GM12878 (cell line): ENCODE measurements around the gene ZBTB21. TPM values are rescaled to one million over a fixed set of nuclear protein-coding genes. Genes with fewer than 3 reads are reported as not detected.

Experiments
- CHD1 ChIP-seq: IDR thresholded peaks from 2 replicates; pipeline ENCODE4 v1.6.1; 2012; ENCODE audit warnings: low read depth, low read length, improper control_type of control experiment
- CREB1 ChIP-seq: IDR thresholded peaks from 2 replicates; pipeline ENCODE4 v1.6.1; 2012; ENCODE audit warnings: low read depth, mild to moderate bottlenecking, inconsistent platforms
- IRF4 ChIP-seq: IDR thresholded peaks from 2 replicates; pipeline ENCODE4 v1.6.1; 2011; ENCODE audit warnings: low read depth, low read length
- KLF5 ChIP-seq: fragments of 450-650 bp; IDR thresholded peaks from 2 replicates; pipeline ENCODE4 v1.6.1; 2014; ENCODE audit warnings: mild to moderate bottlenecking; ENCODE audit not compliant: partially characterized antibody
- MEF2A ChIP-seq: IDR thresholded peaks from 2 replicates; pipeline ENCODE4 v1.6.1; 2011; ENCODE audit warnings: low read depth, mild to moderate bottlenecking, low read length, moderate library complexity; ENCODE audit not compliant: insufficient read depth
- MYB ChIP-seq: fragments of 150-350 bp; IDR thresholded peaks from 2 replicates; pipeline ENCODE4 v1.6.1; 2014; ENCODE audit warnings: mild to moderate bottlenecking, low read depth, low read length, borderline replicate concordance
- MYC ChIP-seq: IDR thresholded peaks from 2 replicates; pipeline ENCODE4 v1.6.1; 2011; ENCODE audit warnings: mild to moderate bottlenecking, low read length, moderate library complexity, inconsistent platforms; ENCODE audit not compliant: insufficient read depth, insufficient replicate concordance, insufficient read length, severe bottlenecking
- NR2C2 ChIP-seq: IDR thresholded peaks from 2 replicates; pipeline ENCODE4 v1.6.1; 2011; ENCODE audit warnings: borderline replicate concordance, low read depth; ENCODE audit not compliant: control insufficient read depth, insufficient read length
- NRF1 ChIP-seq: conservative IDR thresholded peaks from 2 replicates; pipeline ENCODE4 v1.6.1; 2011; ENCODE audit warnings: mild to moderate bottlenecking, low read depth, low read length, improper control_type of control experiment
- RCOR1 ChIP-seq: conservative IDR thresholded peaks from 2 replicates; pipeline ENCODE4 v1.6.1; 2012; ENCODE audit warnings: low read depth, low read length, improper control_type of control experiment
- RELA ChIP-seq: fragments of 450-650 bp; IDR thresholded peaks from 2 replicates; pipeline ENCODE4 v1.8.0; 2014; ENCODE audit warnings: borderline replicate concordance; ENCODE audit not compliant: partially characterized antibody
- SMAD5 ChIP-seq: IDR thresholded peaks from 2 replicates; pipeline ENCODE4 v1.6.1; 2016; ENCODE audit warnings: antibody characterized with exemption, low read depth
- SREBF2 ChIP-seq: IDR thresholded peaks from 2 replicates; pipeline ENCODE4 v1.6.1; 2012; ENCODE audit warnings: mild to moderate bottlenecking, low read length
- TARDBP ChIP-seq: IDR thresholded peaks from 2 replicates; pipeline ENCODE4 v1.6.1; 2016; ENCODE audit warnings: borderline replicate concordance
- polyA plus RNA-seq, 11 experiments: library from polyadenylated mRNA; depleted of rRNA in 4 of 11; unstranded in 6 of 11; stranded (reverse) in 5 of 11; fragments of >200 nt; fragmentation: Nextera tagmentation in 4 of 11; fragmentation: Illumina TruSeq in 1 of 11; extraction: Ambion mirVana in 4 of 11; extraction: Trizol in 1 of 11; gene quantifications; 1 replicate in 1 of 11; 2 replicates in 10 of 11; pipeline versions ENCODE4 v1.2.1 to v1.2.3, GENCODE V29; 2011 to 2016; ENCODE audit warnings: inconsistent platforms in 2 of 11, missing spikeins in 2 of 11, low read depth in 1 of 11
- total RNA-seq, 4 experiments: library from RNA; depleted of rRNA in 3 of 4; stranded (reverse); fragments of >200 nt in 3 of 4; fragmentation: Illumina TruSeq in 1 of 4; extraction: Trizol in 1 of 4; gene quantifications; 2 replicates each; pipeline versions ENCODE4 v1.2.1 to v1.2.3, GENCODE V29; 2013 to 2021
- TF ChIP-seq, protein P1 (sequence below): IDR thresholded peaks from 2 replicates; pipeline ENCODE4 v1.6.1; 2012; ENCODE audit warnings: improper control_type of control experiment, low read depth, low read length; ENCODE audit not compliant: insufficient replicate concordance
- TF ChIP-seq, protein P2 (sequence below): fragments of 450-650 bp; formaldehyde crosslinking; IDR thresholded peaks from 2 replicates; pipeline ENCODE4 v1.5.0; 2022; ENCODE audit warnings: mild to moderate bottlenecking, missing genetic modification characterization
- TF ChIP-seq, protein P3 (sequence below): IDR thresholded peaks from 2 replicates; pipeline ENCODE4 v1.6.1; 2011; ENCODE audit warnings: borderline replicate concordance, low read depth, mild to moderate bottlenecking, moderate library complexity, low read length; ENCODE audit not compliant: insufficient read depth, poor library complexity, severe bottlenecking
- TF ChIP-seq, protein P4 (sequence below): fragments of 450-650 bp; IDR thresholded peaks from 2 replicates; pipeline ENCODE4 v1.6.1; 2014; ENCODE audit warnings: mild to moderate bottlenecking

ZBTB21 gene
- total and polyA plus RNA-seq, 10 of the 15 experiments (the other 5 are each of a cell fraction or from before 2014, with no cell fraction given) = 1.8 to 21.6 (median 10.6) TPM

DNA sequence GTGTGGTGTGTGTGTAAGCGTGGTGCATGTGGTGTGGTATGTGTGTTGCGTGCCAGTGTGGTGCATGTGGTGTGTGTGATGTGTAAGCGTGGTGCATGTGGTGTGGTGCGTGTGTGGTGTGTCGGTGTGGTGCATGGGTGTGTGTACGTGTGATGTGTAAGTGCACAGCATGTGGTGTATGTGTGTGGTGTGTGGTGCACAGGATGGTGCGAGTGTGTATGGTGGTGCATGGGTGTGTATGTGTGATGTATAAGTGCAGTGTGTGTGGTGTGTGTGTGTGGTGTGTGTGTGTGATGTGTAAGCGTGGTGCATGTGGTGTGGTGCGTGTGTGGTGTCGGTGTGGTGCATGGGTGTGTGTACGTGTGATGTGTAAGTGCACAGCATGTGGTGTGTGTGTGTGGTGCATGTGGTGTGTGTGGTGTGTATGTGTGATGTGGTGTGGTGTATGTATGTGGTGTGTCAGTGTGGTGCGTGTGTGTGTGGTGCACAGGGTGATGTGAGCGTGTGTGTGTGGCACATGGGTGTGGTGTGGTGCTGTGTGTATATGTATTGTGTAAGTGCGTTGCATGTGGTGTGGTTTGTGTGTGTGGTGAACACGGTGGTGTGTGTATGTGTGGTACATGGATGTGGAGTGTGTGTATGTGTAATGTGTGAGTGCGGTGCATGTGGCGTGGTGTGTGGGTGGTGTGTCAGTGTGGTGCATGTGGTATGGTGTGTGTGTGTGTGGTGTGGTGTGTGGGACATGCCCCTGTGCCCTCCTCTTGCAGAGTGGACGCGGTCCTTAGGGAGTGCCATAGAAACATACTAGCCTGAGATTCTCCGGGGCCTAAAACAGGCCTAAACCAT is 55.3 kb downstream of the ZBTB21 start (continued):
- TF ChIP-seq CREB1 (no peak), NR2C2 (peak; percentile 67), RELA (no peak), NRF1 (no peak), SREBF2 (no peak), IRF4 (0 out of 2 replicates have a peak, but pooled peaks have one; percentile 5), RCOR1 (no peak), SMAD5 (no peak), KLF5 (no peak), TARDBP (0 out of 2 replicates have a peak, but pooled peaks have one; percentile 44), MEF2A (no peak), MYC (peak; percentile 47), CHD1 (no peak), MYB (no peak)
- TF ChIP-seq, protein P1, sequence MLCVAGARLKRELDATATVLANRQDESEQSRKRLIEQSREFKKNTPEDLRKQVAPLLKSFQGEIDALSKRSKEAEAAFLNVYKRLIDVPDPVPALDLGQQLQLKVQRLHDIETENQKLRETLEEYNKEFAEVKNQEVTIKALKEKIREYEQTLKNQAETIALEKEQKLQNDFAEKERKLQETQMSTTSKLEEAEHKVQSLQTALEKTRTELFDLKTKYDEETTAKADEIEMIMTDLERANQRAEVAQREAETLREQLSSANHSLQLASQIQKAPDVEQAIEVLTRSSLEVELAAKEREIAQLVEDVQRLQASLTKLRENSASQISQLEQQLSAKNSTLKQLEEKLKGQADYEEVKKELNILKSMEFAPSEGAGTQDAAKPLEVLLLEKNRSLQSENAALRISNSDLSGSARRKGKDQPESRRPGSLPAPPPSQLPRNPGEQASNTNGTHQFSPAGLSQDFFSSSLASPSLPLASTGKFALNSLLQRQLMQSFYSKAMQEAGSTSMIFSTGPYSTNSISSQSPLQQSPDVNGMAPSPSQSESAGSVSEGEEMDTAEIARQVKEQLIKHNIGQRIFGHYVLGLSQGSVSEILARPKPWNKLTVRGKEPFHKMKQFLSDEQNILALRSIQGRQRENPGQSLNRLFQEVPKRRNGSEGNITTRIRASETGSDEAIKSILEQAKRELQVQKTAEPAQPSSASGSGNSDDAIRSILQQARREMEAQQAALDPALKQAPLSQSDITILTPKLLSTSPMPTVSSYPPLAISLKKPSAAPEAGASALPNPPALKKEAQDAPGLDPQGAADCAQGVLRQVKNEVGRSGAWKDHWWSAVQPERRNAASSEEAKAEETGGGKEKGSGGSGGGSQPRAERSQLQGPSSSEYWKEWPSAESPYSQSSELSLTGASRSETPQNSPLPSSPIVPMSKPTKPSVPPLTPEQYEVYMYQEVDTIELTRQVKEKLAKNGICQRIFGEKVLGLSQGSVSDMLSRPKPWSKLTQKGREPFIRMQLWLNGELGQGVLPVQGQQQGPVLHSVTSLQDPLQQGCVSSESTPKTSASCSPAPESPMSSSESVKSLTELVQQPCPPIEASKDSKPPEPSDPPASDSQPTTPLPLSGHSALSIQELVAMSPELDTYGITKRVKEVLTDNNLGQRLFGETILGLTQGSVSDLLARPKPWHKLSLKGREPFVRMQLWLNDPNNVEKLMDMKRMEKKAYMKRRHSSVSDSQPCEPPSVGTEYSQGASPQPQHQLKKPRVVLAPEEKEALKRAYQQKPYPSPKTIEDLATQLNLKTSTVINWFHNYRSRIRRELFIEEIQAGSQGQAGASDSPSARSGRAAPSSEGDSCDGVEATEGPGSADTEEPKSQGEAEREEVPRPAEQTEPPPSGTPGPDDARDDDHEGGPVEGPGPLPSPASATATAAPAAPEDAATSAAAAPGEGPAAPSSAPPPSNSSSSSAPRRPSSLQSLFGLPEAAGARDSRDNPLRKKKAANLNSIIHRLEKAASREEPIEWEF = no peak
- TF ChIP-seq, protein P2, sequence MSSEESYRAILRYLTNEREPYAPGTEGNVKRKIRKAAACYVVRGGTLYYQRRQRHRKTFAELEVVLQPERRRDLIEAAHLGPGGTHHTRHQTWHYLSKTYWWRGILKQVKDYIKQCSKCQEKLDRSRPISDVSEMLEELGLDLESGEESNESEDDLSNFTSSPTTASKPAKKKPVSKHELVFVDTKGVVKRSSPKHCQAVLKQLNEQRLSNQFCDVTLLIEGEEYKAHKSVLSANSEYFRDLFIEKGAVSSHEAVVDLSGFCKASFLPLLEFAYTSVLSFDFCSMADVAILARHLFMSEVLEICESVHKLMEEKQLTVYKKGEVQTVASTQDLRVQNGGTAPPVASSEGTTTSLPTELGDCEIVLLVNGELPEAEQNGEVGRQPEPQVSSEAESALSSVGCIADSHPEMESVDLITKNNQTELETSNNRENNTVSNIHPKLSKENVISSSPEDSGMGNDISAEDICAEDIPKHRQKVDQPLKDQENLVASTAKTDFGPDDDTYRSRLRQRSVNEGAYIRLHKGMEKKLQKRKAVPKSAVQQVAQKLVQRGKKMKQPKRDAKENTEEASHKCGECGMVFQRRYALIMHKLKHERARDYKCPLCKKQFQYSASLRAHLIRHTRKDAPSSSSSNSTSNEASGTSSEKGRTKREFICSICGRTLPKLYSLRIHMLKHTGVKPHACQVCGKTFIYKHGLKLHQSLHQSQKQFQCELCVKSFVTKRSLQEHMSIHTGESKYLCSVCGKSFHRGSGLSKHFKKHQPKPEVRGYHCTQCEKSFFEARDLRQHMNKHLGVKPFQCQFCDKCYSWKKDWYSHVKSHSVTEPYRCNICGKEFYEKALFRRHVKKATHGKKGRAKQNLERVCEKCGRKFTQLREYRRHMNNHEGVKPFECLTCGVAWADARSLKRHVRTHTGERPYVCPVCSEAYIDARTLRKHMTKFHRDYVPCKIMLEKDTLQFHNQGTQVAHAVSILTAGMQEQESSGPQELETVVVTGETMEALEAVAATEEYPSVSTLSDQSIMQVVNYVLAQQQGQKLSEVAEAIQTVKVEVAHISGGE (CRISPR knock-in tag) = no peak
- TF ChIP-seq, protein P3, sequence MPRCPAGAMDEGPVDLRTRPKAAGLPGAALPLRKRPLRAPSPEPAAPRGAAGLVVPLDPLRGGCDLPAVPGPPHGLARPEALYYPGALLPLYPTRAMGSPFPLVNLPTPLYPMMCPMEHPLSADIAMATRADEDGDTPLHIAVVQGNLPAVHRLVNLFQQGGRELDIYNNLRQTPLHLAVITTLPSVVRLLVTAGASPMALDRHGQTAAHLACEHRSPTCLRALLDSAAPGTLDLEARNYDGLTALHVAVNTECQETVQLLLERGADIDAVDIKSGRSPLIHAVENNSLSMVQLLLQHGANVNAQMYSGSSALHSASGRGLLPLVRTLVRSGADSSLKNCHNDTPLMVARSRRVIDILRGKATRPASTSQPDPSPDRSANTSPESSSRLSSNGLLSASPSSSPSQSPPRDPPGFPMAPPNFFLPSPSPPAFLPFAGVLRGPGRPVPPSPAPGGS = peak; percentile 55
- TF ChIP-seq, protein P4, sequence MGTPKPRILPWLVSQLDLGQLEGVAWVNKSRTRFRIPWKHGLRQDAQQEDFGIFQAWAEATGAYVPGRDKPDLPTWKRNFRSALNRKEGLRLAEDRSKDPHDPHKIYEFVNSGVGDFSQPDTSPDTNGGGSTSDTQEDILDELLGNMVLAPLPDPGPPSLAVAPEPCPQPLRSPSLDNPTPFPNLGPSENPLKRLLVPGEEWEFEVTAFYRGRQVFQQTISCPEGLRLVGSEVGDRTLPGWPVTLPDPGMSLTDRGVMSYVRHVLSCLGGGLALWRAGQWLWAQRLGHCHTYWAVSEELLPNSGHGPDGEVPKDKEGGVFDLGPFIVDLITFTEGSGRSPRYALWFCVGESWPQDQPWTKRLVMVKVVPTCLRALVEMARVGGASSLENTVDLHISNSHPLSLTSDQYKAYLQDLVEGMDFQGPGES = no peak
